IMR-90 (cell line): Measurements from ENCODE around the gene AFF2. TPM values are rescaled to one million over a fixed set of nuclear protein-coding genes. Genes with fewer than 3 reads are reported as not detected.

Experiments used
- ATAC-seq: fragments of 200-7000 bp; cut with Tn5 transposase; 2 replicates; pipeline ENCODE4 v1.9.1; 2020; ENCODE audit warnings: low read depth, mild to moderate bottlenecking, moderate library complexity
- BruUV-seq: library from RNA; stranded (reverse); fragments of 400-500 nt; replicated peaks from 2 replicates; lab custom pipeline; 2021; lab: Mats Ljungman, UMichigan
- CTCF ChIA-PET: fragments of 300-600 bp; formaldehyde crosslinking; extraction: SDS; loops from one replicate; lab custom pipeline; 2021; ENCODE audit warnings: antibody characterized with exemption; lab: Yijun Ruan, JAX
- POLR2A ChIA-PET: fragments of 300-600 bp; sonication (Branson Sonifier 250); formaldehyde crosslinking; loops from one replicate; lab custom pipeline; 2022; ENCODE audit warnings: antibody characterized with exemption; ENCODE audit not compliant: unreplicated experiment; lab: Charles Lee
- DNase-seq: peaks from one replicate; pipeline ENCODE4 v3.0.0; 2013
- H2AFZ ChIP-seq: replicated peaks from 2 replicates; pipeline ENCODE3; 2013; ENCODE audit warnings: low read length, mild to moderate bottlenecking; ENCODE audit not compliant: poor library complexity
- H2AK5ac ChIP-seq: 2 replicates; pipeline ENCODE4 v1.6.1; 2013; ENCODE audit warnings: low read depth, low read length, inconsistent platforms
- H2AK9ac ChIP-seq: replicated peaks from 2 replicates; pipeline ENCODE3; 2013; ENCODE audit warnings: mild to moderate bottlenecking, low read depth, low read length, moderate library complexity; ENCODE audit not compliant: poor library complexity
- H2BK120ac ChIP-seq: 2 replicates; pipeline ENCODE4 v1.6.1; 2013; ENCODE audit warnings: low read depth, low read length, inconsistent platforms
- H2BK15ac ChIP-seq: 3 replicates; pipeline ENCODE4 v1.6.1; 2013; ENCODE audit warnings: low read depth, low read length, inconsistent platforms
- H2BK20ac ChIP-seq: 2 replicates; pipeline ENCODE4 v1.6.1; 2013; ENCODE audit warnings: low read depth, mild to moderate bottlenecking, inconsistent platforms, low read length, moderate library complexity
- H2BK5ac ChIP-seq: 2 replicates; pipeline ENCODE4 v1.6.1; 2013; ENCODE audit warnings: mild to moderate bottlenecking, low read depth, low read length, inconsistent platforms; ENCODE audit not compliant: poor library complexity, severe bottlenecking
- H3K14ac ChIP-seq: replicated peaks from 2 replicates; pipeline ENCODE4 v1.6.1; 2013; ENCODE audit warnings: low read depth, low read length, inconsistent platforms
- H3K18ac ChIP-seq: 2 replicates; pipeline ENCODE4 v1.6.1; 2013; ENCODE audit warnings: low read depth, low read length, control low read depth
- H3K23ac ChIP-seq: 2 replicates; pipeline ENCODE4 v1.6.1; 2013; ENCODE audit warnings: low read depth, low read length, inconsistent platforms
- H3K27ac ChIP-seq: 2 replicates; pipeline ENCODE4 v1.5.1; 2013; ENCODE audit warnings: mild to moderate bottlenecking, control low read depth, low read length; ENCODE audit not compliant: insufficient read depth
- H3K27me3 ChIP-seq: 2 replicates; pipeline ENCODE4 v1.6.1; 2013; ENCODE audit warnings: low read length; ENCODE audit not compliant: control insufficient read depth, insufficient read depth
- H3K36me3 ChIP-seq: 2 replicates; pipeline ENCODE4 v1.6.1; 2013; ENCODE audit warnings: low read length, mixed read lengths; ENCODE audit not compliant: control insufficient read depth, insufficient read depth
- H3K4ac ChIP-seq: 2 replicates; pipeline ENCODE4 v1.6.1; 2013; ENCODE audit warnings: low read depth, low read length, inconsistent platforms
- H3K4me1 ChIP-seq: 2 replicates; pipeline ENCODE4 v1.6.1; 2013; ENCODE audit warnings: low read length, mixed read lengths; ENCODE audit not compliant: control insufficient read depth, insufficient read depth
- H3K4me2 ChIP-seq: 2 replicates; pipeline ENCODE4 v1.6.1; 2013; ENCODE audit warnings: low read depth, mild to moderate bottlenecking, control low read depth, low read length, moderate library complexity
- H3K4me3 ChIP-seq: 2 replicates; pipeline ENCODE4 v1.5.1; 2013; ENCODE audit warnings: low read depth, mild to moderate bottlenecking, control low read depth, low read length, moderate library complexity; ENCODE audit not compliant: insufficient read depth
- H3K56ac ChIP-seq: 2 replicates; pipeline ENCODE4 v1.6.1; 2013; ENCODE audit warnings: low read length, inconsistent platforms; ENCODE audit not compliant: insufficient read depth; ENCODE audit errors: extremely low read depth
- H3K79me1 ChIP-seq, 2 experiments: 2 replicates each; pipeline ENCODE4 v1.6.1; 2013; ENCODE audit warnings: low read length in 2 of 2, inconsistent platforms in 1 of 2, low read depth in 1 of 2
- H3K9ac ChIP-seq: 2 replicates; pipeline ENCODE4 v1.6.1; 2013; ENCODE audit warnings: low read depth, low read length, control low read depth
- H3K9me1 ChIP-seq: 2 replicates; pipeline ENCODE4 v1.6.1; 2013; ENCODE audit warnings: low read length, inconsistent platforms; ENCODE audit not compliant: insufficient read depth
- H3K9me3 ChIP-seq: 2 replicates; pipeline ENCODE4 v1.6.1; 2013; ENCODE audit warnings: low read length; ENCODE audit not compliant: control insufficient read depth, insufficient read depth
- H4K20me1 ChIP-seq: 2 replicates; pipeline ENCODE4 v1.6.1; 2013; ENCODE audit warnings: low read length, inconsistent platforms; ENCODE audit not compliant: insufficient read depth
- H4K5ac ChIP-seq: 2 replicates; pipeline ENCODE4 v1.6.1; 2013; ENCODE audit warnings: mild to moderate bottlenecking, low read depth, low read length, control low read depth
- H4K8ac ChIP-seq, 2 experiments: 2 replicates each; pipeline ENCODE4 v1.6.1; 2013; ENCODE audit warnings: low read depth in 2 of 2, low read length in 2 of 2, control low read depth in 1 of 2, inconsistent platforms in 1 of 2
- H4K91ac ChIP-seq: 2 replicates; pipeline ENCODE4 v1.6.1; 2013; ENCODE audit warnings: low read depth, low read length, inconsistent platforms; ENCODE audit not compliant: insufficient read depth
- MAFK ChIP-seq: IDR thresholded peaks from 2 replicates; pipeline ENCODE4 v1.6.1; 2012; ENCODE audit warnings: low read depth, low read length, improper control_type of control experiment
- MXI1 ChIP-seq: IDR thresholded peaks from 2 replicates; pipeline ENCODE4 v1.6.1; 2012; ENCODE audit warnings: low read depth, mild to moderate bottlenecking, low read length, moderate library complexity, borderline replicate concordance
- NFE2L2 ChIP-seq: fragments of 150-350 bp; IDR thresholded peaks from 2 replicates; pipeline ENCODE4 v1.6.1; 2016; ENCODE audit warnings: low read depth, mild to moderate bottlenecking, low read length
- WGBS, 2 experiments: methylation state at CpG; one replicate each; pipeline versions ENCODE4 v1.1.5 to v1.1.7; 2013; ENCODE audit warnings: missing lambda C conversion rate in 2 of 2; ENCODE audit not compliant: insufficient read length in 1 of 2; ENCODE audit errors: extremely low coverage in 2 of 2; 5-methylcytosine and 5-hydroxymethylcytosine counted together
- dilution Hi-C: fragments of 300-500 bp; cut with HindIII; formaldehyde crosslinking; loops from one replicate; pipeline ENCODE4 v1.14.3; 2018; ENCODE audit warnings: low sequenced_read_pairs; ENCODE audit not compliant: unreplicated experiment
- in situ Hi-C: fragments of 300-500 bp; cut with MboI; formaldehyde crosslinking; loops from 3 replicates; pipeline ENCODE4 v1.14.3; 2019; ENCODE audit warnings: low sequenced_read_pairs, inconsistent platforms, mixed read lengths
- intact Hi-C: fragments of 100-400 bp; cut with micrococcal nuclease; formaldehyde crosslinking; loops from 2 replicates; pipeline ENCODE4 v1.10.0; 2022
- polyA plus RNA-seq, 3 experiments: library from polyadenylated mRNA; depleted of rRNA; stranded (reverse); fragments of >200 nt; gene quantifications; 2 replicates each; pipeline ENCODE4 v1.2.3, GENCODE V29; 2012; ENCODE audit warnings: low replicate concordance in 1 of 3
- total RNA-seq: library from RNA; depleted of rRNA; stranded (reverse); fragments of >200 nt; gene quantifications from 2 replicates; pipeline ENCODE4 v1.2.3, GENCODE V29; 2012

The AFF2 gene
- total and polyA plus RNA-seq, 2 of the 4 experiments (the other 2 are of a cell fraction) = 0.15 to 0.72 TPM

DNA sequence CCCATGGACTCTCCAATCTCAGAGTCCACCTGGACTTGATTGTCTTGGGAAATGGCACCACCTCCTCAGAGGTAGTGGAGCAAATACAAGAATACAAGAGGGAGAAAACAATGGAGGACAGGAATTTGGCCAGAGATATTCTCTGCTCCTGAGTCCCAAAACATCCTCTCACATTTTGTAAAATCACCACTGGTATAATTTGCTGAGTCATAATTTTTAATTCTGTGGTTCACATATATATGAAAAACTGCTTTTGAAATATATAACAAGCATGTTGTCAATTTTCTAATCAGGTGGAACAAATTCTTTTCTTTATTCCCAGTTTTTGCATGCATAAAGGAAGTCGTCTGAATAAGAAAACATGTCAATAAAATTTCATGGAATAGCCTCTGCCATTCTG, 356.1 kb downstream of the AFF2 start:
- dilution Hi-C loops = no loop called here

More for the DNA sequence above, 356.1 kb downstream of the AFF2 start:
- H3K4ac ChIP-seq = no peak overlapping the region
- no peak overlapping the region for H3K18ac ChIP-seq
- no TSS peak for BruUV-seq
- ChIA-PET POLR2A (no interaction called here), CTCF (no interaction called here)
- intact Hi-C loops = no loop called here
- no peak overlapping the region for H3K9ac ChIP-seq
- H4K91ac ChIP-seq = no peak overlapping the region
- H3K23ac ChIP-seq = no peak overlapping the region
- no peak for ATAC-seq
- in situ Hi-C loops = no loop called here
- peak; percentile 86 for TF ChIP-seq NFE2L2
- TF ChIP-seq MXI1 = no peak
- TF ChIP-seq MAFK = peak; percentile 81
- H2BK120ac ChIP-seq = no peak overlapping the region
- no peak overlapping the region for H3K27ac ChIP-seq
- H2BK5ac ChIP-seq = no peak overlapping the region
- no peak overlapping the region for H2BK15ac ChIP-seq
- 17% methylated on average over 1 of the region's 1 CpG; no CpG with 5 or more reads in 1 of the 2 experiments for WGBS, 2 experiments
- H3K4me1 ChIP-seq = no peaks in the 10 kb centered on the region
- no peaks in the 10 kb centered on the region for H3K9me1 ChIP-seq
- H4K20me1 ChIP-seq = no peaks in the 10 kb centered on the region
- no peaks in the 10 kb centered on the region for H3K9me3 ChIP-seq
- no peak overlapping the region for H2AFZ ChIP-seq
- H2AK9ac ChIP-seq = no peak overlapping the region
- no peak overlapping the region for H3K4me3 ChIP-seq
- H3K36me3 ChIP-seq = no peaks in the 10 kb centered on the region
- H3K56ac ChIP-seq = no peak overlapping the region
- no peak overlapping the region for H4K8ac ChIP-seq
- DNase-seq = no peak
- no peak overlapping the region for H4K5ac ChIP-seq
- H3K14ac ChIP-seq = no peak overlapping the region
- H3K27me3 ChIP-seq = no peaks in the 10 kb centered on the region
- no peak overlapping the region for H3K4me2 ChIP-seq
- no peak overlapping the region for H2AK5ac ChIP-seq
- H3K79me1 ChIP-seq = no peaks in the 10 kb centered on the region
- no peak overlapping the region for H2BK20ac ChIP-seq
